ENCODE results near the gene KRR1. TPM values are rescaled to one million over a fixed set of nuclear protein-coding genes. Genes with fewer than 3 reads are reported as not detected.
"Not testable (repeated sequence)": the region's sequence is repeated elsewhere in the genome, so short reads cannot be mapped to it uniquely, and the experiment has no call there.

Gene KRR1
- total RNA-seq, 2 experiments from 2014 or later, result 81.1 to 83.9 TPM

- H3K27ac Mint-ChIP-seq, result no peak overlapping the region
- intact Hi-C loops (cut with micrococcal nuclease), result no loop called here
- no peak overlapping the region for H3K4me3 Mint-ChIP-seq
- no peaks in the 10 kb centered on the region for H3K36me3 Mint-ChIP-seq (ENCODE audit: low read depth)
- DNase-seq, result no peak
- no peaks in the 10 kb centered on the region for H3K4me1 Mint-ChIP-seq (ENCODE audit: low read depth)
- H3K9me3 Mint-ChIP-seq, result no peaks in the 10 kb centered on the region
- CTCF ChIA-PET, result interaction anchor here (0.6 to 0.7 kb wide), 2 partner anchors 890 to 1326 kb away, joined by 3 read pairs; no protein-coding TSS in a partner anchor
- peaks cover 10% of the 10 kb centered on the region for H3K27me3 Mint-ChIP-seq (ENCODE audit: low read depth)
These were observed 32.1 kb upstream of the KRR1 start for GRCh38 chr12:75543529-75543928.

- CTCF ChIA-PET, result interaction anchor here (0.6 to 1.1 kb wide), 3 partner anchors 16 to 1327 kb away, joined by 3 read pairs; no protein-coding TSS in a partner anchor
- no peak overlapping the region for H3K4me3 Mint-ChIP-seq
- no peaks in the 10 kb centered on the region for H3K4me1 Mint-ChIP-seq (ENCODE audit: low read depth)
- intact Hi-C loops (cut with micrococcal nuclease), result no loop called here
- no peak overlapping the region for H3K27ac Mint-ChIP-seq
- no peak for DNase-seq
- peaks cover 6% of the 10 kb centered on the region for H3K27me3 Mint-ChIP-seq (ENCODE audit: low read depth)
- no peaks in the 10 kb centered on the region for H3K9me3 Mint-ChIP-seq
- H3K36me3 Mint-ChIP-seq (ENCODE audit: low read depth), result no peaks in the 10 kb centered on the region
These were observed 31.5 kb upstream of the KRR1 start for GRCh38 chr12:75542942-75543341.

- CTCF ChIA-PET, result no interaction called here
- intact Hi-C loops (cut with micrococcal nuclease), result no loop called here
- no peaks in the 10 kb centered on the region for H3K36me3 Mint-ChIP-seq (ENCODE audit: low read depth)
- DNase-seq, result no peak
- H3K4me3 Mint-ChIP-seq, result no peak overlapping the region
- H3K4me1 Mint-ChIP-seq (ENCODE audit: low read depth), result no peaks in the 10 kb centered on the region
- no peaks in the 10 kb centered on the region for H3K9me3 Mint-ChIP-seq
- H3K27me3 Mint-ChIP-seq (ENCODE audit: low read depth), result no peaks in the 10 kb centered on the region
- no peak overlapping the region for H3K27ac Mint-ChIP-seq
These were observed 28.5 kb upstream of the KRR1 start for GRCh38 chr12:75539889-75540288.

- no peaks in the 10 kb centered on the region for H3K4me1 Mint-ChIP-seq (ENCODE audit: low read depth)
- no peak for DNase-seq
- CTCF ChIA-PET, result no interaction called here
- no peak overlapping the region for H3K27ac Mint-ChIP-seq
- no peaks in the 10 kb centered on the region for H3K36me3 Mint-ChIP-seq (ENCODE audit: low read depth)
- intact Hi-C loops (cut with micrococcal nuclease), result no loop called here
- H3K9me3 Mint-ChIP-seq, result no peaks in the 10 kb centered on the region
- no peak overlapping the region for H3K4me3 Mint-ChIP-seq
- H3K27me3 Mint-ChIP-seq (ENCODE audit: low read depth), result peaks cover 5% of the 10 kb centered on the region
These were observed 21.8 kb upstream of the KRR1 start for GRCh38 chr12:75533239-75533638.

GRCh38 chr12:75529826-75530225 lies 18.4 kb upstream of the KRR1 start:
- Mint-ChIP-seq H3K4me3 (no peak overlapping the region), H3K27me3 (ENCODE audit: low read depth) (peaks cover 18% of the 10 kb centered on the region), H3K9me3 (no peaks in the 10 kb centered on the region), H3K4me1 (ENCODE audit: low read depth) (peaks cover 3% of the 10 kb centered on the region), H3K27ac (no peak overlapping the region), H3K36me3 (ENCODE audit: low read depth) (no peaks in the 10 kb centered on the region)
- intact Hi-C loops (cut with micrococcal nuclease), result loop anchor here (5.0 to 10.0 kb wide), 2 partner anchors 285 to 817 kb away; partner anchors contain the start of gene BBS10
- CTCF ChIA-PET, result interaction anchor here (4.0 kb wide), 1 partner anchor 46 kb away, joined by 16 read pairs; no protein-coding TSS in a partner anchor
- DNase-seq, result no peak

- H3K36me3 Mint-ChIP-seq (ENCODE audit: low read depth), result no peaks in the 10 kb centered on the region
- H3K27me3 Mint-ChIP-seq (ENCODE audit: low read depth), result peaks cover 18% of the 10 kb centered on the region
- CTCF ChIA-PET, result interaction anchor here (4.0 kb wide), 1 partner anchor 45 kb away, joined by 16 read pairs; no protein-coding TSS in a partner anchor
- no peaks in the 10 kb centered on the region for H3K9me3 Mint-ChIP-seq
- no peak overlapping the region for H3K4me3 Mint-ChIP-seq
- intact Hi-C loops (cut with micrococcal nuclease), result loop anchor here (5.0 to 10.0 kb wide), 2 partner anchors 285 to 818 kb away; partner anchors contain the start of gene BBS10
- H3K4me1 Mint-ChIP-seq (ENCODE audit: low read depth), result peaks cover 3% of the 10 kb centered on the region
- no peak overlapping the region for H3K27ac Mint-ChIP-seq
- no peak for DNase-seq
These were observed 17.9 kb upstream of the KRR1 start for GRCh38 chr12:75529316-75529715.

GRCh38 chr12:75528692-75529091 lies 17.3 kb upstream of the KRR1 start:
- no peak for DNase-seq
- intact Hi-C loops (cut with micrococcal nuclease), result loop anchor here (5.0 to 10.0 kb wide), 2 partner anchors 286 to 819 kb away; partner anchors contain the start of gene BBS10
- CTCF ChIA-PET, result interaction anchor here (0.8 to 4.4 kb wide), 5 partner anchors 45 to 509 kb away, joined by 3 to 35 read pairs (median 4); no protein-coding TSS in a partner anchor
- no peak overlapping the region for H3K4me3 Mint-ChIP-seq
- H3K27me3 Mint-ChIP-seq (ENCODE audit: low read depth), result peaks cover 18% of the 10 kb centered on the region
- H3K36me3 Mint-ChIP-seq (ENCODE audit: low read depth), result no peaks in the 10 kb centered on the region
- H3K27ac Mint-ChIP-seq, result no peak overlapping the region
- no peaks in the 10 kb centered on the region for H3K9me3 Mint-ChIP-seq
- peaks cover 3% of the 10 kb centered on the region for H3K4me1 Mint-ChIP-seq (ENCODE audit: low read depth)

- peaks cover 3% of the 10 kb centered on the region for H3K4me1 Mint-ChIP-seq (ENCODE audit: low read depth)
- intact Hi-C loops (cut with micrococcal nuclease), result loop anchor here (5.0 to 10.0 kb wide), 2 partner anchors 287 to 819 kb away; partner anchors contain the start of gene BBS10
- no peak overlapping the region for H3K27ac Mint-ChIP-seq
- peaks cover 18% of the 10 kb centered on the region for H3K27me3 Mint-ChIP-seq (ENCODE audit: low read depth)
- CTCF ChIA-PET, result interaction anchor here (0.7 to 4.4 kb wide), 14 partner anchors 8 to 928 kb away, joined by 3 to 35 read pairs (median 4); no protein-coding TSS in a partner anchor
- H3K36me3 Mint-ChIP-seq (ENCODE audit: low read depth), result no peaks in the 10 kb centered on the region
- no peak for DNase-seq
- no peaks in the 10 kb centered on the region for H3K9me3 Mint-ChIP-seq
- H3K4me3 Mint-ChIP-seq, result no peak overlapping the region
These were observed 16.9 kb upstream of the KRR1 start for GRCh38 chr12:75528272-75528671.

- CTCF ChIA-PET, result interaction anchor here (0.6 to 4.4 kb wide), 25 partner anchors 9 to 929 kb away, joined by 3 to 35 read pairs (median 4); partner anchors contain the start of genes BBS10, KRR1 and PHLDA1
- intact Hi-C loops (cut with micrococcal nuclease), result loop anchor here (1.0 to 10.0 kb wide), 6 partner anchors 288 to 1060 kb away; partner anchors contain the start of genes BBS10 and PHLDA1
- Mint-ChIP-seq H3K4me3 (no peak overlapping the region), H3K9me3 (no peaks in the 10 kb centered on the region), H3K27me3 (ENCODE audit: low read depth) (peaks cover 27% of the 10 kb centered on the region), H3K4me1 (ENCODE audit: low read depth) (peaks cover 3% of the 10 kb centered on the region), H3K27ac (no peak overlapping the region), H3K36me3 (ENCODE audit: low read depth) (no peaks in the 10 kb centered on the region)
- no peak for DNase-seq
These were observed 15.5 kb upstream of the KRR1 start for GRCh38 chr12:75526655-75527511.

GRCh38 chr12:75525263-75525662 lies 13.9 kb upstream of the KRR1 start:
- H3K4me1 Mint-ChIP-seq (ENCODE audit: low read depth), result peaks cover 3% of the 10 kb centered on the region
- H3K9me3 Mint-ChIP-seq, result no peaks in the 10 kb centered on the region
- CTCF ChIA-PET, result interaction anchor here (0.8 to 4.4 kb wide), 3 partner anchors 42 to 835 kb away, joined by 3 to 35 read pairs (median 5); no protein-coding TSS in a partner anchor
- no peak overlapping the region for H3K4me3 Mint-ChIP-seq
- H3K27ac Mint-ChIP-seq, result no peak overlapping the region
- intact Hi-C loops (cut with micrococcal nuclease), result loop anchor here (5.0 to 10.0 kb wide), 2 partner anchors 290 to 822 kb away; partner anchors contain the start of gene BBS10
- DNase-seq, result no peak
- H3K27me3 Mint-ChIP-seq (ENCODE audit: low read depth), result peaks cover 32% of the 10 kb centered on the region
- H3K36me3 Mint-ChIP-seq (ENCODE audit: low read depth), result no peaks in the 10 kb centered on the region

- H3K36me3 Mint-ChIP-seq (ENCODE audit: low read depth); CTCF ChIA-PET: not testable (repeated sequence)
These were observed 10.7 kb upstream of the KRR1 start for GRCh38 chr12:75522124-75522523.

GRCh38 chr12:75521224-75521623 lies 9.8 kb upstream of the KRR1 start:
- intact Hi-C loops (cut with micrococcal nuclease), result loop anchor here (10.0 kb wide), 1 partner anchor 294 kb away; no protein-coding TSS in a partner anchor
- DNase-seq; CTCF ChIA-PET; H3K4me3 Mint-ChIP-seq; H3K36me3 Mint-ChIP-seq (ENCODE audit: low read depth); H3K4me1 Mint-ChIP-seq (ENCODE audit: low read depth); H3K27ac Mint-ChIP-seq; H3K9me3 Mint-ChIP-seq: not testable (repeated sequence)
- peaks cover 23% of the 10 kb centered on the region for H3K27me3 Mint-ChIP-seq (ENCODE audit: low read depth)

More at GRCh38 chr12:75522124-75522523, 10.7 kb upstream of the KRR1 start:
- not testable (repeated sequence) for H3K27ac Mint-ChIP-seq; H3K9me3 Mint-ChIP-seq; DNase-seq; H3K4me1 Mint-ChIP-seq (ENCODE audit: low read depth); H3K4me3 Mint-ChIP-seq
- intact Hi-C loops (cut with micrococcal nuclease), result loop anchor here (10.0 kb wide), 1 partner anchor 293 kb away; no protein-coding TSS in a partner anchor
- H3K27me3 Mint-ChIP-seq (ENCODE audit: low read depth), result peaks cover 29% of the 10 kb centered on the region

Data from activated naive CD4-positive, alpha-beta T cell treated with anti-CD3 and anti-CD28 coated beads for 36 hours (primary cell).